Measurements from ENCODE around the gene AP3S2.
"Not testable (repeated sequence)": the region's sequence is repeated elsewhere in the genome, so short reads cannot be mapped to it uniquely, and the experiment has no call there.

Gene AP3S2

DNA sequence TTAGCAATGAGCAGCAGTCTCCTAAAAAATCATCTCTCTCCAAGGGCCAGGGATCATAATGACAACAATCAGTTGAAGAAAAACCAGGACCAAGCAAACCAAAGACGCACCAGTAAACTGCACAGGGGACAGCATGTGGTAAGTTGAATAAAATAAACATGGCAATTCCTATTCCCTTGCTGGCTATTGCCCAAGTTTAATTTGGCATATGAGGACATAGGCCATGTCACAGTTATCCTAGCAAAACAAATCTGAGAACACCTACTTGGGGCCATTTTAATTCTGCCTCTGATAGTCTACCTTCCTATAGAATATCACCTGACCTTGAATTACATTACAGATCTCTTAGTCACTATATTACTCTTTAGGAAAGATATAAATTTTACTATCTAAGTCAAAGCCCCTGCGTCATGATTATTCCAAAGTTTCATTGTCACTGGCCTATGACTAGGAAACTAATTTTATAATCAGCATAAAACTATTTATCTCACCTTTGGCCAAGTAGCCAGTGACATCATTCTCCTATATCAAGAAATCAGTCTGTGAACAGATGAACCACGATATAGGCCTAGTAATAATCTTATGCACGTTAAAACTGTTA lies 23.0 kb downstream of the AP3S2 start:
- FAIRE-seq (no peak), DNase-seq (ENCODE audit: insufficient read length, low spot score) (no peak)

DNA sequence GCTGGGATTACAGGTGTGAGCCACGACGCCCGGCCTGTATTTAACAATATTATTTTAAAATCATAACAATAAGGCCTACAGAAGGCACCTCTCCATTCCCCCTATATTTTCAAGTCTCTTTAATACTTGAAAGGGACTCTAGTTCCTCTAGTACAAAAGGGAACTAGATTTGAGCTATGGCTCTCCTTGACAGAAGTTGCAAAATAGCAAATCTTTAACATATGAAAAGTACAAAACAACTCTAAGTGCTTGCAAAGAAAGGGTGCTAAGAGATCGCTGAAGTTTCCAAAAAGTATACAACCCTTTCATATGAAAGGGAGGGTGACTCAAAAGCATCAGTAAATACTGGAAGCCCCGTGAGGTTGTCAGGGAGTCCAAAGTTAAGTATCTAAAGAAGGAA lies 23.8 kb downstream of the AP3S2 start:
- FAIRE-seq = no peak
- no peak for DNase-seq (ENCODE audit: insufficient read length, low spot score)

DNA sequence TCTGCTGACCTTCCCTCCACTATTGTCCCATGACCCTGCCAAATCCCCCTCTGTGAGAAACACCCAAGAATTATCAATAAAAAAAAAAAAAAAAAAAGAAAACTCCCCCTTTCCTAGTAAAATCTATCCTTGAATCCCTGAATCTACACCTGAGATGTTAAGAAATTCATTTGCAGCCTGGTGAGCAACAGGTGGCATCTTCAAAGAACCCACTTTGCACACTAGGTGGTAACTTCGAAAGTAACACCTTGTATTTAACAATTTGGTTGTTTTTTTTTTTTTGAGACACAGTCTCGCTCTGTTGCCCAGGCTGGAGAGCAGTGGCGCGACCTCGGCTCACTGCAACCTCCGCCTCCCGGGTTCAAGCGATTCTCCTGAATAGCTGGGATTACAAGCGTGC lies 24.3 kb downstream of the AP3S2 start:
- not testable (repeated sequence) for DNase-seq (ENCODE audit: insufficient read length, low spot score)

DNA sequence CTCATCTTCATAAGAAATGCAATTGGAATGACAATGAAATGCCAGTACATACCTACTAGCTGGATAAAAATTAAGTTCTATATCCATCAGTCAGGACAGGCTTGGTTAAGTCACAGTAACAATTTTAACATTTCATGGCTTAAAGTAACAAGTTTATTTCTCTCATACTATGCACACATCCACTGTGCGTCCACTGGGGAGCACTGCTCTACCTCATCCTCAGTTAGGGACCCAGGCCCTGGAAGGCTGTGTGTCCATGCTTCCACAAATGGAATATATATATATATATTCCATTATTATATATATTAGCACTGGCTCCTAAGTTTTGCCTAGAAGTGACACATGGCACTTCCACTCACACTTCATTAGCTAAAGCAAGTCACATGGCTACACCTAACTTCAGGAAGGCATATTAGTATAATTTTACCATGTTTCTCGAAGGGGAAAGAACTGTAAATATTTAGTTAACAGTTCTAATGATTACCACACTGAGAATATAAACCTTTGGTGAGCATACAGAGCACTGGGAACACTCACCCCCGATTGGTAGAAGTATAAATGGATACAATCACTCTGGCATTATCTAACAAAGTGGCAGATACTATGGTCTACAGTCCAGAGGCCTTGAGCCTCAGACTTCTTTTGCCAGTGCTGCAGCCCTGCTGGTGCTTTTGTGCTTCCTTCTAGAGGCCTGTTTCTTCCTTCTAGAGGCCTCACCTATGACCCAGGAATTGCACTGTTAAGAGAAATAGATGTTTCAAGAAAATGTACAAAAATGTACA lies 28.6 kb downstream of the AP3S2 start:
- no peak for DNase-seq (ENCODE audit: insufficient read length, low spot score)
- FAIRE-seq = no peak

More for the DNA sequence above, 24.3 kb downstream of the AP3S2 start:
- FAIRE-seq = not testable (repeated sequence)

DNA sequence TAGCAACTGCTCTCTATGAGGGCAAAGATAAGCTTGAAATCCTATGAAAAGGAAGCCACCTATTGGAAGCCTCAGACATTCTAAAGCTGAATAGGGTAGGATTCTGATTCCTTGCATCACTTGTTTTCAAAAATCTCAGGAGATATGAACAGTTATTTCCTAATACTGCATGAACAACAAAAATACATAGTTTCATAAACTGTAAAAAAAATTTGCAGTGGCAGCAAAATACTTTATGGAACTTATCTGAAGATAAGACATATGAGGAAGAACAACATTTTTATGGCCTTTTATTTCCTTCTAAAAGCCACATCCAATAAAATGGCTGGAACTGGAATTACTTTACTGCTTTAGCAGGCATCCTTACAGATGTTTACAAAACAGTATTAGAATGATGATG lies 29.9 kb downstream of the AP3S2 start:
- DNase-seq (ENCODE audit: insufficient read length, low spot score) (no peak), FAIRE-seq (no peak)

DNA sequence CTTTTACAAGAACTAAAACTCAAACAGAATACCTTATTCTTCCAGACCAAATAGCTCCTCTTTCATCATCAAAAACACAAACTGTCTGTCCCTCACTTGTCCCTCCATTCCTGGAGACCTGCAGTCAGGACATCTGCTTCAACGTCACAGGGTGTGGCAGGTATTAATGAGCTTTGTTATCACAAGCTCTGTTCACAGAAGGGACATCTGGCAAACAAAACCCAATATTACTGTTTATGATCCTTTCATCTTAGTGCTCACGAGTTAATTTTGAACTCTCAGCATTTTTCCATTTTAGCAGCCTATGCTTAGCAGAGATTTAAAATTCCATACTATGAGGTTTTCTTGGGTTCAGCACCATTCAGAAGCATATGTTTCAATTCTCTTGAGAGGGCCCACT lies 32.9 kb downstream of the AP3S2 start:
- FAIRE-seq = no peak
- DNase-seq (ENCODE audit: insufficient read length, low spot score) = no peak

DNA sequence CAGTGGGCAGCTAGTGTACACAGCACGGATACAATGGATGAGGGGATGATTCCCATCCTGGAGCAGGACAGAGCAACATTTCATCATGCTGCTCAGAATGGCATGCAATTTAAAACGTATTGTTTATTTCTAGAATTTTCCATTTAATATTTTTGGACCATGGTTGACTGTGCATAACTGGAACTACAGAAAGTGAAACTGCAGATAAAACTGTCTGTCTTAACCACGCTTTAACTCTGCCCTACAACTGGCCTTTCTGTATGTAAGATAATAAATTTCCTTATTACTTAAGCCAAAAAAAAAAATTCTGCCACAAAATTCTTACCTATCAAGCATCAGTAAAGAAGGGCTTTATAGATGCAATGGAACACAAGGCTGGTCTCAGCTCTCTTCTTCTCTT lies 33.4 kb downstream of the AP3S2 start:
- DNase-seq (ENCODE audit: insufficient read length, low spot score) (no peak), FAIRE-seq (no peak)

DNA sequence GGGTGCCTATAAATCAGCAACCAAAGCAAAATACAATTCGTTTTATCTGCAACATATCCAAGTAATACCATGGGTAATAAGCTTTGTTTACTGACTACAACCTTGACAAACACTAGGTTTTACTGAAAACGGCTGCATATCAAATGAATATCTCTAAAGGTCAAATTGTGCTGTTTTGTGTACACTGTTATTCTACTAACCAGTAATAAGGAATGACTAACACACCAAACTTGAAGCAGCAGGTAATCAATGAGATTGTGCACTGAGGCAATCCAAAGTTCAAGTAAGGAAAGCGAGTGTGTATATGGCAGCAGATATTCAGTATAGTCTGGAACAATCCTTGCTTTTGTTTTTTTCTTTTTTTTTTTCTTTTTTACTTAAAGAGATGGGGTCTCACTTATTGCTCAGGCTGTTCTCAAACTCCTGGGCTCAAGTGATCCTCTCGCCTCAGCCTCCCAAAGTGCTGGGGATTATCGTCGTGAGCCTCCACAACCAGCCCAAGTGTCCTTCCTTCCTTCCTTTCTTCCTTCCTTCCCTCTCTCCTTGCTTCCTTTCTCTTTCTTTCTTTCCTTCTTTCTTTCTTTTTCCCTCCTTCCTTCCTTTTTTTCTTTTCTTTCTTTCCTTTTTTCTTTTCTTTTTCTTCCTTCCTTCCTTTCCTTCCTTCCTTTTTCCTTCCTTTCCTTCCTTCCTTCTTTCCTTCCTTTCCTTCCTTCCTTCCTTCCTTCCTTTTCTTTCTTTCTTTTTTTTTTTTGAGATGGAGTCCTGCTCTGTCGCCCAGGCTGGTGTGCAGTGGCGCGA lies 34.9 kb downstream of the AP3S2 start:
- FAIRE-seq = no peak

DNA sequence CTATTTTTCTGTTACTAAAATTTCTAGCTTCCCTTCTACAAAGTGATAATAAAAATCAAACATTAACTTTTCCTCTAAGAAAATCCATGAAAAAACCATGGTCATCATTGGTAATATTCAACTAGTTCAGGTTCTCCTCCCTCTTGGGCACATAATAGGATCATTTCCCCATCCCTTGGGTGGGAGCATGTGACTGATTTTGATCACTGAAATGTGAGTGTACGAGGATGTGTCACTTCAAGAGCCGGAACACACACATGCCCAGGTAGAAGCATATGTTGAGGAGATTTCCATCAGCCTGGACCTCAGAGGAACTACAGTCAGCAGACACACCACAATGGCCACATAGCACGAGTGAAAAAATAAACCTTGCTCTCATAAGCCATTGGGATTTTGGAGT lies 36.1 kb downstream of the AP3S2 start:
- no peak for DNase-seq (ENCODE audit: insufficient read length, low spot score)
- FAIRE-seq = no peak

More for the DNA sequence above, 34.9 kb downstream of the AP3S2 start:
- DNase-seq (ENCODE audit: insufficient read length, low spot score) = no peak

DNA sequence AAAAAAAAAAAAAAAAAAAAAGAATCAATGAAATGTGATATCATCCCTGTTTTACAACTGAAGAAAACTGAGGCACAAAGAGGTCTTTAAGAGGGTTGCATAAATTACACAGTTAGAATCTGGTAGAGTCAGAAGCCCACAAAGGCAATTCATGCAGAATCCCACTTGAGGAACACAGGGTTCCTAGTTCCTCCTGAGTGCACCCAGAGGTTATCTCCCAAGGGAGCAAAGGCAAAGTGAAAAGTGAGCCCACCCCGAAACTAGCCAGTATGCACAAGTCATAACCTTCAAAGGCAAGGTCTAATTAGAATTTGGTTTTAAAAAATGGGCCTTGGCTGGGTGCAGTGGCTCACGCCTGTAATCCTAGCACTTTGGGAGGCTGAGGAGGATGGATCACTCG lies 37.8 kb downstream of the AP3S2 start:
- no peak for DNase-seq (ENCODE audit: insufficient read length, low spot score)
- no peak for FAIRE-seq

DNA sequence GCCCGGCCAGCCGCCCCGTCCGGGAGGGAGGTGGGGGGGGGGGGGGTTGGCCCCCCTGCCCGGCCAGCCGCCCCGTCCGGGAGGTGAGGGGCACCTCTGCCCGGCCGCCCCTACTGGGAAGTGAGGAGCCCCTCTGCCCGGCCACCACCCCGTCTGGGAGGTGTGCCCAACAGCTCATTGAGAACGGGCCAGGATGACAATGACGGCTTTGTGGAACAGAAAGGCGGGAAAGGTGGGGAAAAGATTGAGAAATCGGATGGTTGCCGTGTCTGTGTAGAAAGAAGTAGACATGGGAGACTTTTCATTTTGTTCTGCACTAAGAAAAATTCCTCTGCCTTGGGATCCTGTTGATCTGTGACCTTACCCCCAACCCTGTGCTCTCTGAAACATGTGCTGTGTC lies 38.9 kb downstream of the AP3S2 start:
- FAIRE-seq; DNase-seq (ENCODE audit: insufficient read length, low spot score): not testable (repeated sequence)

DNA sequence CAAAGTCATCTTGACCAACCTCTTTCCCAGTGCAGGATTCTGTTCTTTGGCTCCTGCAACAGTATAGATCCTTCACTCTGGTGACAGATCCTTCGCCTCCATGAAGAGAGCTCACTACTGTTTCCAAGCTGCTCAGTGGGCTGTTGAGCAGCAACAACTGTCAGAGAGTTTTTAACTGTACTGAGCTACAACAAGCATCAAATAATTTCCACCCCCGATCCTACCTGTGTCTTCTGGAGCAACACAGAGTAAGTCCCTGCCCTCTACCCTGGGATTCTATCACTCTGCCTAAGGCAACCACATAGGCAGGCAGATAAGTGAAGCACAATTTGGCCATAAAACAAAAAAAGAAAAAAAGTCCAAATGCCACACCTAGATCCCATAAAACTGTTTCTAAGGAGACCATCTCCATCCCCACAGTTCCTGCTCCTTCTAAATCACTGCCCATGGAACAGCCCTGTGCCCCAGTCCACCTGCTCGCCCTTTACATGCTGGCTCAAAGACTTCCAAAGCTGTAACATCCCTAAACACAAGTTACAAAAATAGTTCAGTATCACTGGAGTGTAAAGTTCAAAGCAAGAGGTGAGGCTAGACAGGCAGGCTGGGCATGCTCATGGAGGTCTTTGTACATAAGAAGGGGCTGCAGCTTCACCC lies 41.3 kb downstream of the AP3S2 start:
- DNase-seq (ENCODE audit: insufficient read length, low spot score) = no peak

DNA sequence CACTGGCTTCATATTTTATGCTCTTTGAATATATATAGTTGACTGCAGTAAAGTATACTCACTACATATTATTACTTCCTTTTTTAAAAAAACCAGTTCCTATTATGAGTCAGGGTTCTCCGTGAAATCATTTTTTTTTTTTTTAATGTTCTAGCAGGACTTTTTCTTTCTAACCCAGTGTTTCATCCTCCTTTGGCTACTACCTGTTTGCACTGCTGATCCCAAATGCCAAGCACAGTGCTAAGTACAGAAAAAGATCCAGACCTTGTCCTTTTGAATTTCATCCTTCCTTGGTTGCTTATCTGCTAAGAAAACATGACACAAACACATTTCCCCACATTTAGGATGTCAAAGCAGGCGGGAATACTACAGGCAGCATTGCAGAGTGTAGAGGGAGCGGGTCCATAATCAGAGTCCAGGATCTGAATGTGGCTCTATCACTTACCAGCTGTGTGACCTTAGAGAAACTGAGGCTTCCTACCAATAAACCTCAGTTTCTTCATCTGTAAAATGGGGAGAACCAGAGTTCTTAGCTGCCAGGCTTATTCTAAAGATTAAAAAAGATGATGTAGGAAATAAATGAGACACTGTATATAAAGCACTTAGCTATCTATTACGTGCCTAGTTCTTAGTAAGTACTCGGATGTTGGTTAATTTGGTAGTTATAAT lies 42.0 kb downstream of the AP3S2 start:
- no peak for DNase-seq (ENCODE audit: insufficient read length, low spot score)
- no peak for FAIRE-seq

More for the DNA sequence above, 41.3 kb downstream of the AP3S2 start:
- no peak for FAIRE-seq

DNA sequence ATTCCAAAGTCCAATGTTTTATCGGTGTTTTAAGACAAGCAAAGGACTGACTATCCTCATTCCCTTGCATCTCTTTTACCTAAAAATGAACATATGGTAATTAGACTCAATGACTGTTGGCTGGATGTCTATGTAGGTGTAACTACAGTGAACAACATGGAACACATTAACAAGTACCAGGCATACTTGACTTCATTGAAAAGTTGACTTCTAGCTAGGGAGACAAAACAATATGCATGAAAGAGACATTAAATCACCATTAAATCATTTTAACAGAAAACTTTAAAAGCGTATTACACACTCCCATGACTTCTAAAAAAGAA lies 44.9 kb downstream of the AP3S2 start:
- DNase-seq (ENCODE audit: insufficient read length, low spot score) (no peak), FAIRE-seq (no peak)

DNA sequence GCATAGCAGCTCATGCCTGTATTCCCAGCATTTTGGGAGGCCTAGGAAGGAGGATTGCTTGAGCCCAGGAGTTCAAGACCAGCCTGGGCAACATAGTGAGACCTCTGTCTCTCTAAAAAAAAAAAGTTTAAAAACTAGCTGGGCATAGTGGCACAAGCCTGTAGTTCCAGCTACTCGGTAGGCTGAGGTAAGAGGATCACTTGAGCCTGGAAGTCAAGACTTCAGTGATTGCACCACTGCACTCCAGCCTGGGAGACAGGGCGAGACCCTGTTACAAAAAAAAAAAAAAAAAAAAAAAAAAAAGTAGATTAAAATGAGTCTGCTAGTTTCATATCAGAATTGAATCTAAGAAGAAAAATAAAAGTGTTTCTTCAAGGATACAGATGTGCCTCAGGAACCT lies 46.7 kb downstream of the AP3S2 start:
- FAIRE-seq = no peak
- no peak for DNase-seq (ENCODE audit: insufficient read length, low spot score)

DNA sequence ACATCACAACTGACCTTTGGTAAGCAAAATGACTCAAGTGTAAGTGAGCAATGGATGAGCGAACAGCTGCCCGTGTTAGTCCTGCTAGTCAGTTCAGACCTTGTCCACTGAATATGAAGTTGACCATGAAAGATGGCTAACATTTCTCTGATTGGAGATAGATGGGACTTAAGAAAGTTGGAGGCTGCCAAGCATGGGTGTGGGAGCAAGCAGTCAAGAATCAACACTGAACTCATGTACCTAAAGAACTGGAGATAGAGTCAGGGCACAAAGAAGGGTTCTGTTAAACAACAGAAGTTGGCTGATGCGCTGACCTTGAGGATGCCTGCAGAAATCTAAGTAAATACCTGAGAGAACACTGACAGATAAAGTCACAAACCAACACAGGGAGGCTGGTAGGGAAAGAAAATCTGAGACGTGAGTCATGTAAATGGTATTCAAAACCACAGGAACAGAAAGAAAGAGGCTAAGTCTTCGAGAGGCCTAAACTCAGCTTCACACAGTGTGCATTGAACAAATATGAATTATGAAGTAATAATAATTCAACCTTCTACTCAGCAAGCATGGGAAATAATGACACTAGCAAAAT lies 48.4 kb downstream of the AP3S2 start:
- peak; percentile 20 for FAIRE-seq
- peak; percentile 79 for DNase-seq (ENCODE audit: insufficient read length, low spot score)

DNA sequence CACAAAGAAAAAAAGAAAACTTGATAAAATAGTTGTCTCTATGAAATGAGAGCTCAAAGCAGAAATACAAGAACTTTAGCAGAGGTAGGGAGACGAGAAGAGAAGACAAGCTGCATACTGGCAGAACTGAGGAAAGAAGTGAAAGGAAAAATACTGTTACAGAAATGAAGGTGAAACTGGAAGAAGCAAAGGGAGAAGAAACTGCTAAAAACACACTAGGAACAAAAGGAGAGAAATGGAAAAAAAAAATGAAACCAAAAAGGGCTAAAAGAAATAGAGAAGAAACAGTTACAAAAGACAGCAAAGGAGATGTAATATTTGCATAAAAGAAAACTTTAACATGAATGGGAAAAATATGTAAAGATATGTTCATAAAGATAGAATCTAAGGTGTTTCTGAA lies 51.8 kb downstream of the AP3S2 start:
- DNase-seq (ENCODE audit: insufficient read length, low spot score) (no peak), FAIRE-seq (no peak)

DNA sequence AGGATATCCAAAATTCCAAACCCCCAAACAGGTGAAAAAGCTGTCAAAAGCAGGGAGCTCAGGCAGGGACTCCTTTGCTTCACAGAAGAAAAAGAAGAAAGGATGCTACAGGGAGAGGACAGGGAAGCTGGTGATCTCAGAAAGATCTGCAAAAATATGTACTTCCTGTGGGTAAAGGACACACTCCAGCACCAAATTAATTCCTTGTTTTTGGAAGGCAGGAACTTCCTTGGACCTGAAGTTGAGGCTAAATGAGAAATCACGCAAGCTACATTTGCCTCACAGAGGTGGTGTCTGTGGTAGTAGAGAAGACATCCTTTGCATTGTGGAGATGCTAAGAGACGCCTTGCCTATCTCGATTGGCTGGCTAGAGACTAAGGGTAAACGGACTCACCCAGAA lies 52.5 kb downstream of the AP3S2 start:
- DNase-seq (ENCODE audit: insufficient read length, low spot score) (no peak), FAIRE-seq (no peak)

DNA sequence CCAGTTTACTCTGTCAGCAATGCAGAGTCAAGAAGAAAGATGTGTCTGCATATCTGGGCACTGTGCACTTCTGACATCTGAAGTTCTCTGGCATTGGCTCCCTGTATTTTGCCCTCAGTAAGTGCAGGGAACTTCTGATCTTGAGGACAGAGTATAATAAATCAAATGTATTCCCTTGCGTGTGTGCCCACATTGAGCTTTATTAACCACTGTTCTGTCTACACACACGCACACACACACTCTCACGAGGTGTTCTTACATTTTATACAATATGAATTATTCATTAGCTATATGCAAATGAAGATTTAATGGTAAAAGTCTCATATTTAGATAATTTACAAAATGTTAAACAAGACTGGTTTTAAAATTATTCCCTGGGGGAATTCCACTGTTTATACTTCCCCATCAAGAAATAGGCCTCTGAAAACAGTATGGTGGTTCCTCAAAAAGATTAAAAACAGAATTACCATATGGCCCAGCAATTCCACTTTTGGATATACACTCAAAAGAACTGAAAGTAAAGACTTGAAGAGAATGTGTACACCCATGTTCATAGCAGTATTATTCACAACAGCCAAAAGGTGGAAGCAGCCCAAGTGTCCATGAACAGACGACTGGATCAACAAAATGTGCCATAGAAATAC lies 54.5 kb downstream of the AP3S2 start:
- DNase-seq (ENCODE audit: insufficient read length, low spot score) = no peak
- FAIRE-seq = no peak

DNA sequence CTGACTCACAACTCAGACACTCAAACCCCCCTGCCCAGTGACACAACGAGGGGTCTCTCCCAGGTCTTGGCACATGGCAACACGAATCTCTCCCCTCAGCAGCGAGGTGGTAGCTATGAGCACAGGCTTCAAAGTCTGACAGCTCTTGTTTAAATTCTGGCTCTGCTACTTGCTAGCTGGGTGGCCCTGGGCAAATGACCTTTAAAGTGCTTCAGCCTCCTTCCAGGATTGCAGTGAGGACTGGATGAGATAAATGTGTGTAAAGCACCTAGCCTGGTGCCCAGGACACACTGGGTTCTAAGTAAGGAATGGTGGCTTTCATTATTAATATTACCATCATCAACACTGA lies 56.0 kb downstream of the AP3S2 start:
- FAIRE-seq (no peak), DNase-seq (ENCODE audit: insufficient read length, low spot score) (no peak)
